IMR-90 (cell line): Measurements from ENCODE around the gene FLT1. TPM values are rescaled to one million over a fixed set of nuclear protein-coding genes. Genes with fewer than 3 reads are reported as not detected.

Experiments used
- ATAC-seq: fragments of 200-7000 bp; cut with Tn5 transposase; 2 replicates; pipeline ENCODE4 v1.9.1; 2020; ENCODE audit warnings: low read depth, mild to moderate bottlenecking, moderate library complexity
- BruUV-seq: library from RNA; stranded (reverse); fragments of 400-500 nt; replicated peaks from 2 replicates; lab custom pipeline; 2021; lab: Mats Ljungman, UMichigan
- CTCF ChIA-PET: fragments of 300-600 bp; formaldehyde crosslinking; extraction: SDS; loops from one replicate; lab custom pipeline; 2021; ENCODE audit warnings: antibody characterized with exemption; lab: Yijun Ruan, JAX
- POLR2A ChIA-PET: fragments of 300-600 bp; sonication (Branson Sonifier 250); formaldehyde crosslinking; loops from one replicate; lab custom pipeline; 2022; ENCODE audit warnings: antibody characterized with exemption; ENCODE audit not compliant: unreplicated experiment; lab: Charles Lee
- DNase-seq: peaks from one replicate; pipeline ENCODE4 v3.0.0; 2013
- H2AFZ ChIP-seq: replicated peaks from 2 replicates; pipeline ENCODE3; 2013; ENCODE audit warnings: low read length, mild to moderate bottlenecking; ENCODE audit not compliant: poor library complexity
- H2AK5ac ChIP-seq: 2 replicates; pipeline ENCODE4 v1.6.1; 2013; ENCODE audit warnings: low read depth, low read length, inconsistent platforms
- H2AK9ac ChIP-seq: replicated peaks from 2 replicates; pipeline ENCODE3; 2013; ENCODE audit warnings: mild to moderate bottlenecking, low read depth, low read length, moderate library complexity; ENCODE audit not compliant: poor library complexity
- H2BK120ac ChIP-seq: 2 replicates; pipeline ENCODE4 v1.6.1; 2013; ENCODE audit warnings: low read depth, low read length, inconsistent platforms
- H2BK15ac ChIP-seq: 3 replicates; pipeline ENCODE4 v1.6.1; 2013; ENCODE audit warnings: low read depth, low read length, inconsistent platforms
- H2BK20ac ChIP-seq: 2 replicates; pipeline ENCODE4 v1.6.1; 2013; ENCODE audit warnings: low read depth, mild to moderate bottlenecking, inconsistent platforms, low read length, moderate library complexity
- H2BK5ac ChIP-seq: 2 replicates; pipeline ENCODE4 v1.6.1; 2013; ENCODE audit warnings: mild to moderate bottlenecking, low read depth, low read length, inconsistent platforms; ENCODE audit not compliant: poor library complexity, severe bottlenecking
- H3K14ac ChIP-seq: replicated peaks from 2 replicates; pipeline ENCODE4 v1.6.1; 2013; ENCODE audit warnings: low read depth, low read length, inconsistent platforms
- H3K18ac ChIP-seq: 2 replicates; pipeline ENCODE4 v1.6.1; 2013; ENCODE audit warnings: low read depth, low read length, control low read depth
- H3K23ac ChIP-seq: 2 replicates; pipeline ENCODE4 v1.6.1; 2013; ENCODE audit warnings: low read depth, low read length, inconsistent platforms
- H3K27ac ChIP-seq: 2 replicates; pipeline ENCODE4 v1.5.1; 2013; ENCODE audit warnings: mild to moderate bottlenecking, control low read depth, low read length; ENCODE audit not compliant: insufficient read depth
- H3K27me3 ChIP-seq: 2 replicates; pipeline ENCODE4 v1.6.1; 2013; ENCODE audit warnings: low read length; ENCODE audit not compliant: control insufficient read depth, insufficient read depth
- H3K36me3 ChIP-seq: 2 replicates; pipeline ENCODE4 v1.6.1; 2013; ENCODE audit warnings: low read length, mixed read lengths; ENCODE audit not compliant: control insufficient read depth, insufficient read depth
- H3K4ac ChIP-seq: 2 replicates; pipeline ENCODE4 v1.6.1; 2013; ENCODE audit warnings: low read depth, low read length, inconsistent platforms
- H3K4me1 ChIP-seq: 2 replicates; pipeline ENCODE4 v1.6.1; 2013; ENCODE audit warnings: low read length, mixed read lengths; ENCODE audit not compliant: control insufficient read depth, insufficient read depth
- H3K4me2 ChIP-seq: 2 replicates; pipeline ENCODE4 v1.6.1; 2013; ENCODE audit warnings: low read depth, mild to moderate bottlenecking, control low read depth, low read length, moderate library complexity
- H3K4me3 ChIP-seq: 2 replicates; pipeline ENCODE4 v1.5.1; 2013; ENCODE audit warnings: low read depth, mild to moderate bottlenecking, control low read depth, low read length, moderate library complexity; ENCODE audit not compliant: insufficient read depth
- H3K56ac ChIP-seq: 2 replicates; pipeline ENCODE4 v1.6.1; 2013; ENCODE audit warnings: low read length, inconsistent platforms; ENCODE audit not compliant: insufficient read depth; ENCODE audit errors: extremely low read depth
- H3K79me1 ChIP-seq, 2 experiments: 2 replicates each; pipeline ENCODE4 v1.6.1; 2013; ENCODE audit warnings: low read length in 2 of 2, inconsistent platforms in 1 of 2, low read depth in 1 of 2
- H3K9ac ChIP-seq: 2 replicates; pipeline ENCODE4 v1.6.1; 2013; ENCODE audit warnings: low read depth, low read length, control low read depth
- H3K9me1 ChIP-seq: 2 replicates; pipeline ENCODE4 v1.6.1; 2013; ENCODE audit warnings: low read length, inconsistent platforms; ENCODE audit not compliant: insufficient read depth
- H3K9me3 ChIP-seq: 2 replicates; pipeline ENCODE4 v1.6.1; 2013; ENCODE audit warnings: low read length; ENCODE audit not compliant: control insufficient read depth, insufficient read depth
- H4K20me1 ChIP-seq: 2 replicates; pipeline ENCODE4 v1.6.1; 2013; ENCODE audit warnings: low read length, inconsistent platforms; ENCODE audit not compliant: insufficient read depth
- H4K5ac ChIP-seq: 2 replicates; pipeline ENCODE4 v1.6.1; 2013; ENCODE audit warnings: mild to moderate bottlenecking, low read depth, low read length, control low read depth
- H4K8ac ChIP-seq, 2 experiments: 2 replicates each; pipeline ENCODE4 v1.6.1; 2013; ENCODE audit warnings: low read depth in 2 of 2, low read length in 2 of 2, control low read depth in 1 of 2, inconsistent platforms in 1 of 2
- H4K91ac ChIP-seq: 2 replicates; pipeline ENCODE4 v1.6.1; 2013; ENCODE audit warnings: low read depth, low read length, inconsistent platforms; ENCODE audit not compliant: insufficient read depth
- CEBPB ChIP-seq: IDR thresholded peaks from 2 replicates; pipeline ENCODE4 v1.6.1; 2012; ENCODE audit warnings: low read depth, low read length, improper control_type of control experiment
- MXI1 ChIP-seq: IDR thresholded peaks from 2 replicates; pipeline ENCODE4 v1.6.1; 2012; ENCODE audit warnings: low read depth, mild to moderate bottlenecking, low read length, moderate library complexity, borderline replicate concordance
- NFE2L2 ChIP-seq: fragments of 150-350 bp; IDR thresholded peaks from 2 replicates; pipeline ENCODE4 v1.6.1; 2016; ENCODE audit warnings: low read depth, mild to moderate bottlenecking, low read length
- WGBS, 2 experiments: methylation state at CpG; one replicate each; pipeline versions ENCODE4 v1.1.5 to v1.1.7; 2013; ENCODE audit warnings: missing lambda C conversion rate in 2 of 2; ENCODE audit not compliant: insufficient read length in 1 of 2; ENCODE audit errors: extremely low coverage in 2 of 2; 5-methylcytosine and 5-hydroxymethylcytosine counted together
- dilution Hi-C: fragments of 300-500 bp; cut with HindIII; formaldehyde crosslinking; loops from one replicate; pipeline ENCODE4 v1.14.3; 2018; ENCODE audit warnings: low sequenced_read_pairs; ENCODE audit not compliant: unreplicated experiment
- in situ Hi-C: fragments of 300-500 bp; cut with MboI; formaldehyde crosslinking; loops from 3 replicates; pipeline ENCODE4 v1.14.3; 2019; ENCODE audit warnings: low sequenced_read_pairs, inconsistent platforms, mixed read lengths
- intact Hi-C: fragments of 100-400 bp; cut with micrococcal nuclease; formaldehyde crosslinking; loops from 2 replicates; pipeline ENCODE4 v1.10.0; 2022
- polyA plus RNA-seq, 3 experiments: library from polyadenylated mRNA; depleted of rRNA; stranded (reverse); fragments of >200 nt; gene quantifications; 2 replicates each; pipeline ENCODE4 v1.2.3, GENCODE V29; 2012; ENCODE audit warnings: low replicate concordance in 1 of 3
- total RNA-seq: library from RNA; depleted of rRNA; stranded (reverse); fragments of >200 nt; gene quantifications from 2 replicates; pipeline ENCODE4 v1.2.3, GENCODE V29; 2012

FLT1 gene
- total and polyA plus RNA-seq, 2 of the 4 experiments (the other 2 are of a cell fraction): 4.5 to 10.4 TPM

- H3K23ac ChIP-seq: 0 out of 2 replicates have a peak overlapping the region, but pooled peaks have one; percentile 34
- no peaks in the 10 kb centered on the region for H3K9me3 ChIP-seq
- in situ Hi-C loops: no loop called here
- no peak overlapping the region for H2BK15ac ChIP-seq
- H2AK9ac ChIP-seq: no peak overlapping the region
- no peak overlapping the region for H3K27ac ChIP-seq
- H2AK5ac ChIP-seq: no peak overlapping the region; the same call in 1 of the 2 replicates
- H3K36me3 ChIP-seq: no peaks in the 10 kb centered on the region
- no peak overlapping the region for H3K4ac ChIP-seq
- H3K14ac ChIP-seq: no peak overlapping the region
- dilution Hi-C loops: no loop called here
- BruUV-seq: no TSS peak
- peaks cover 12% of the 10 kb centered on the region; the same call in 1 of the 2 replicates for H3K27me3 ChIP-seq
- H4K91ac ChIP-seq: no peak overlapping the region
- ChIA-PET POLR2A (interaction anchor here (0.8 kb wide), 1 partner anchor 162 kb away, joined by 4 read pairs; no protein-coding TSS in a partner anchor), CTCF (interaction anchor here (0.6 kb wide), 1 partner anchor 348 kb away, joined by 3 read pairs; no protein-coding TSS in a partner anchor)
- H4K8ac ChIP-seq: no peak overlapping the region
- H3K4me3 ChIP-seq: no peak overlapping the region
- no peak overlapping the region for H2AFZ ChIP-seq
- no peak for TF ChIP-seq NFE2L2
- TF ChIP-seq CEBPB: no peak
- TF ChIP-seq MXI1: no peak
- peaks cover 20 to 56% of the 10 kb centered on the region in 2 experiments; a peak in 2 of 4 replicates for H3K79me1 ChIP-seq
- no peak overlapping the region for H2BK20ac ChIP-seq
- no peak overlapping the region for H3K9ac ChIP-seq
- H3K18ac ChIP-seq: no peak overlapping the region
- no peak overlapping the region for H2BK120ac ChIP-seq
- peaks cover 7% of the 10 kb centered on the region for H3K4me1 ChIP-seq
- 93% methylated on average over 2 of the region's 6 CpGs; no CpG with 5 or more reads in 1 of the 2 experiments for WGBS, 2 experiments
- H3K9me1 ChIP-seq: peaks cover 5% of the 10 kb centered on the region
- H4K5ac ChIP-seq: no peak overlapping the region
- H3K4me2 ChIP-seq: no peak overlapping the region
- DNase-seq (no peak), ATAC-seq (no peak)
- H4K20me1 ChIP-seq: peaks cover 8% of the 10 kb centered on the region; the same call in 1 of the 2 replicates
- intact Hi-C loops: loop anchor here (5.0 kb wide), 1 partner anchor 167 kb away; the partner anchor contains the start of gene POMP
- no peak overlapping the region for H3K56ac ChIP-seq
- H2BK5ac ChIP-seq: no peak overlapping the region
Measured at GRCh38 chr13:28490061-28490460, 4.9 kb downstream of the FLT1 start.
